GM12801 (cell line): ENCODE results near the gene SHOC2.

ENCODE experiments used
- CTCF ChIP-seq: IDR thresholded peaks from one replicate; pipeline ENCODE4 v1.5.1; 2011; ENCODE audit warnings: control low read depth; ENCODE audit not compliant: insufficient read length; ENCODE audit errors: extremely low read depth

Gene SHOC2

GRCh38 chr10:110967009-110967630 is 47.7 kb downstream of the SHOC2 start:
- no peak for TF ChIP-seq CTCF

GRCh38 chr10:110967645-110968044 is 48.2 kb downstream of the SHOC2 start:
- TF ChIP-seq CTCF, result no peak

- no peak for TF ChIP-seq CTCF
Measured at GRCh38 chr10:110969183-110969582, 49.8 kb downstream of the SHOC2 start.

GRCh38 chr10:110971638-110972037 is 52.2 kb downstream of the SHOC2 start:
- no peak for TF ChIP-seq CTCF

- no peak for TF ChIP-seq CTCF
Measured at GRCh38 chr10:110972231-110973134, 53.1 kb downstream of the SHOC2 start.

- no peak for TF ChIP-seq CTCF
Measured at GRCh38 chr10:110973400-110973799, 54.0 kb downstream of the SHOC2 start.

- no peak for TF ChIP-seq CTCF
Measured at GRCh38 chr10:110976577-110976976, 57.2 kb downstream of the SHOC2 start.
